Gastrocnemius medialis (tissue), 4 donors: ENCODE results near the gene COL1A1. TPM values are rescaled to one million over a fixed set of nuclear protein-coding genes. Genes with fewer than 3 reads are reported as not detected.
A peak's percentile ranks its signal among the peaks of the same experiment; 100 is the strongest.

Source experiments
- ATAC-seq, 2 donors: fragments of 150-250 bp; one replicate each; pipeline ENCODE4 v1.9.1; 2016
- DNase-seq, 2 donors: peaks; one replicate each; pipeline ENCODE4 v3.0.0-alpha.2; 2019
- H3K27ac ChIP-seq, 4 donors: fragments of 200-600 bp; sonication (generic); 1 replicate in 1 of 4; 2 replicates in 3 of 4; pipeline ENCODE4 v1.5.1; 2016 to 2018; ENCODE audit warnings: mild to moderate bottlenecking in 2 of 4, moderate library complexity in 1 of 4
- H3K27me3 ChIP-seq, 3 donors: fragments of 200-600 bp; sonication (generic) in 2 of 3; 1 replicate in 1 of 3; 2 replicates in 2 of 3; pipeline versions ENCODE4 v1.5.1 to v1.6.0; 2016 to 2019; ENCODE audit warnings: mild to moderate bottlenecking in 1 of 3, moderate library complexity in 1 of 3
- H3K36me3 ChIP-seq, 2 donors: fragments of 200-600 bp; sonication (generic) in 1 of 2; one replicate each; pipeline ENCODE4 v1.5.1; 2017 to 2018
- H3K4me1 ChIP-seq, 2 donors: fragments of 200-600 bp; sonication (generic) in 1 of 2; one replicate each; pipeline ENCODE4 v1.5.1; 2016 to 2017; ENCODE audit warnings: mild to moderate bottlenecking in 2 of 2
- H3K4me3 ChIP-seq, 4 donors: fragments of 200-600 bp; sonication (generic) in 3 of 4; 1 replicate in 1 of 4; 2 replicates in 3 of 4; pipeline ENCODE4 v1.5.1; 2016 to 2019; ENCODE audit warnings: mild to moderate bottlenecking in 2 of 4
- H3K9me3 ChIP-seq, 3 donors: fragments of 200-600 bp; sonication (generic) in 2 of 3; 1 replicate in 1 of 3; 2 replicates in 2 of 3; pipeline ENCODE4 v1.5.1; 2016 to 2019
- POLR2A ChIP-seq, 2 donors: fragments of 450-650 bp; IDR thresholded peaks; one replicate each; pipeline ENCODE4 v1.6.1; 2017; ENCODE audit warnings: antibody characterized with exemption in 2 of 2, mild to moderate bottlenecking in 2 of 2, moderate library complexity in 2 of 2
- in situ Hi-C, 4 donors: fragments of 200-750 bp; cut with MboI; loops; one replicate each; pipeline versions ENCODE4 v1.15.0 to v1.8.0; 2017; ENCODE audit warnings: low sequenced_read_pairs in 4 of 4
- intact Hi-C: fragments of 100-400 bp; cut with DNase I; formaldehyde crosslinking; loops from one replicate; pipeline ENCODE4 v1.15.1; 2023; ENCODE audit warnings: low total_unique reads
- total RNA-seq, 4 donors: library from RNA; depleted of rRNA; stranded (reverse); fragments of >200 nt; gene quantifications; one replicate each; pipeline versions ENCODE4 v1.1.0 to v1.2.3, GENCODE V29; 2016
- TF ChIP-seq, protein P1 (sequence below), 5 experiments: fragments of 450-650 bp in 3 of 5; fragments of 200-600 bp in 2 of 5; sonication (generic) in 2 of 5; IDR thresholded peaks in 4 of 5; conservative IDR thresholded peaks in 1 of 5; 1 replicate in 4 of 5; 2 replicates in 1 of 5; pipeline ENCODE4 v1.5.1; 2016 to 2019; ENCODE audit warnings: antibody characterized with exemption in 5 of 5, mild to moderate bottlenecking in 3 of 5, moderate library complexity in 3 of 5

The COL1A1 gene
- total RNA-seq, 4 donors from 2014 or later, result 1.7 to 9.5 (median 5.1) TPM

- Histone ChIP-seq H3K27me3 (no peaks in the 10 kb centered on the region), H3K4me1 (peaks cover 32 to 34% of the 10 kb centered on the region in 2 donors), H3K9me3 (no peaks in the 10 kb centered on the region), H3K27ac (peak overlapping the region; percentile 59 to 91 (median 88)), H3K36me3 (no peaks in the 10 kb centered on the region), H3K4me3 (no peak overlapping the region)
- in situ Hi-C loops, result no loop called here
- DNase-seq, result no peak
- no peak for ATAC-seq
- no peak for TF ChIP-seq POLR2A (IDR thresholded peaks at IDR 0.05)
- TF ChIP-seq, protein P1, sequence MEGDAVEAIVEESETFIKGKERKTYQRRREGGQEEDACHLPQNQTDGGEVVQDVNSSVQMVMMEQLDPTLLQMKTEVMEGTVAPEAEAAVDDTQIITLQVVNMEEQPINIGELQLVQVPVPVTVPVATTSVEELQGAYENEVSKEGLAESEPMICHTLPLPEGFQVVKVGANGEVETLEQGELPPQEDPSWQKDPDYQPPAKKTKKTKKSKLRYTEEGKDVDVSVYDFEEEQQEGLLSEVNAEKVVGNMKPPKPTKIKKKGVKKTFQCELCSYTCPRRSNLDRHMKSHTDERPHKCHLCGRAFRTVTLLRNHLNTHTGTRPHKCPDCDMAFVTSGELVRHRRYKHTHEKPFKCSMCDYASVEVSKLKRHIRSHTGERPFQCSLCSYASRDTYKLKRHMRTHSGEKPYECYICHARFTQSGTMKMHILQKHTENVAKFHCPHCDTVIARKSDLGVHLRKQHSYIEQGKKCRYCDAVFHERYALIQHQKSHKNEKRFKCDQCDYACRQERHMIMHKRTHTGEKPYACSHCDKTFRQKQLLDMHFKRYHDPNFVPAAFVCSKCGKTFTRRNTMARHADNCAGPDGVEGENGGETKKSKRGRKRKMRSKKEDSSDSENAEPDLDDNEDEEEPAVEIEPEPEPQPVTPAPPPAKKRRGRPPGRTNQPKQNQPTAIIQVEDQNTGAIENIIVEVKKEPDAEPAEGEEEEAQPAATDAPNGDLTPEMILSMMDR (IDR thresholded peaks at IDR 0.05 in 4 of 5, conservative IDR thresholded peaks at IDR 0.05 in 1 of 5), result no peak
- intact Hi-C loops, result no loop called here
Measured at GRCh38 chr17:50155115-50155819, 46.2 kb downstream of the COL1A1 start.

- H3K36me3 ChIP-seq, result no peaks in the 10 kb centered on the region
- peak overlapping the region; percentile 85 to 93 (median 91) for H3K27ac ChIP-seq
- intact Hi-C loops, result no loop called here
- TF ChIP-seq POLR2A (IDR thresholded peaks at IDR 0.05), result no peak
- TF ChIP-seq, protein P1 (IDR thresholded peaks at IDR 0.05 in 4 of 5, conservative IDR thresholded peaks at IDR 0.05 in 1 of 5), result no peak
- H3K9me3 ChIP-seq, result no peaks in the 10 kb centered on the region
- peaks cover 32 to 34% of the 10 kb centered on the region in 2 donors for H3K4me1 ChIP-seq
- ATAC-seq (no peak), DNase-seq (no peak)
- in situ Hi-C loops, result no loop called here
- no peak overlapping the region for H3K4me3 ChIP-seq
- H3K27me3 ChIP-seq, result no peaks in the 10 kb centered on the region
Measured at GRCh38 chr17:50154604-50155003, 46.8 kb downstream of the COL1A1 start.

DNA sequence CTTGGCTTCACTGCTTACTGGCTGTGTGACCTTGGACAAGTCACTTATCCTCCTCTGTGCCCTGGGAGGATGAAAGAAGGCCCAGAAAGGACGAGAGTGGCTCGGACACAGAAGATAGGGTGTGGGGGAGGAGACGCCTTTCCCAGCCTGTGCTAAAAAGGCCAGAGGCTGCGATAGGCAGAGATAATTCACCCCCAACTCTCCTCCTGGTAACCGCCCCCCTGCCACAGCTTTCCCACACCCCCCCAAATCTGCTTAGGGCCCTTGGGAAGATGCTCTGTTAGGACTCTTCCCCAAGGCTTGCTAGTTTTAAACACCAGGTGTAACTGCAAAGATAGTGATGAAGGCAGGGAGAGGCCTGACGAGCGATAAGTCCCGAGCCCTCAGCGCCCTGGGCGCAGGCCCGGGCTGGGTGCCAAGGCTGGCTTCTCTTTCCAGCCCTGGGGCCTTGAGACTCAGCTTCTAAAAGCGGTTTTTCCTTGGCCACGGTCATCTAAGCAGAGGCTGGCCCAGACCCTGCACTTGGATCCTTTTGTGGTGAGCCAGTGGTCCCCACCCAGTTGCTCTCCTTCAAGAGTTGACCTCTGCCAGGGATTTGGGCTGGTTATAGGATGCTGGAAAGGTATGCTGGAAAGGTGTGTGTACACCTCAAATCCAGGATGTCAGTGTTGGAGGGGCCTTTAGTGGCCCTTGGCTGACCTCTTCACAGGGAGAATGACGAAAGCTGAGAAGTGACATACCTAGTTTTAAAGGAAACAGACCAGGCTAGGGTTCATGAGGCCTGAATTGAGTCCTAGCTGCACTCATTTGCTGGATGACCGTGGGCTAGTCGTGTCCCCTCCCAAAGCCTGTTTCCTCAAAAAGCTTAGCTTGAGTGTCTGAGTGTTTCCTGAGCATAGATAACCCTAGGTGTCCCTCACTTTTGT is 47.5 kb downstream of the COL1A1 start:
- Histone ChIP-seq H3K4me1 (peaks cover 32 to 38% of the 10 kb centered on the region in 2 donors), H3K27ac (peak overlapping the region; percentile 85 to 93 (median 91)), H3K36me3 (no peaks in the 10 kb centered on the region), H3K27me3 (no peaks in the 10 kb centered on the region), H3K4me3 (no peak overlapping the region), H3K9me3 (no peaks in the 10 kb centered on the region)
- TF ChIP-seq POLR2A (IDR thresholded peaks at IDR 0.05), result no peak
- TF ChIP-seq, protein P1 (IDR thresholded peaks at IDR 0.05 in 4 of 5, conservative IDR thresholded peaks at IDR 0.05 in 1 of 5), result no peak
- DNase-seq, result peak in 1 of 2 donors; percentile 78
- intact Hi-C loops (no loop called here), in situ Hi-C loops (no loop called here)
- ATAC-seq, result peak in 1 of 2 donors; percentile 13

- intact Hi-C loops (no loop called here), in situ Hi-C loops (no loop called here)
- DNase-seq, result no peak
- no peak for ATAC-seq
- Histone ChIP-seq H3K9me3 (no peaks in the 10 kb centered on the region), H3K36me3 (no peaks in the 10 kb centered on the region), H3K4me1 (peaks cover 42 to 50% of the 10 kb centered on the region in 2 donors), H3K4me3 (peak overlapping the region in 1 of 4 donors; percentile 79), H3K27me3 (no peaks in the 10 kb centered on the region), H3K27ac (peak overlapping the region; percentile 85 to 93 (median 91))
- no peak for TF ChIP-seq POLR2A (IDR thresholded peaks at IDR 0.05)
- TF ChIP-seq, protein P1 (IDR thresholded peaks at IDR 0.05 in 4 of 5, conservative IDR thresholded peaks at IDR 0.05 in 1 of 5), result no peak
Measured at GRCh38 chr17:50152736-50153135, 48.7 kb downstream of the COL1A1 start.
